ENCODE measurements around the gene PRELID3B.

DNA sequence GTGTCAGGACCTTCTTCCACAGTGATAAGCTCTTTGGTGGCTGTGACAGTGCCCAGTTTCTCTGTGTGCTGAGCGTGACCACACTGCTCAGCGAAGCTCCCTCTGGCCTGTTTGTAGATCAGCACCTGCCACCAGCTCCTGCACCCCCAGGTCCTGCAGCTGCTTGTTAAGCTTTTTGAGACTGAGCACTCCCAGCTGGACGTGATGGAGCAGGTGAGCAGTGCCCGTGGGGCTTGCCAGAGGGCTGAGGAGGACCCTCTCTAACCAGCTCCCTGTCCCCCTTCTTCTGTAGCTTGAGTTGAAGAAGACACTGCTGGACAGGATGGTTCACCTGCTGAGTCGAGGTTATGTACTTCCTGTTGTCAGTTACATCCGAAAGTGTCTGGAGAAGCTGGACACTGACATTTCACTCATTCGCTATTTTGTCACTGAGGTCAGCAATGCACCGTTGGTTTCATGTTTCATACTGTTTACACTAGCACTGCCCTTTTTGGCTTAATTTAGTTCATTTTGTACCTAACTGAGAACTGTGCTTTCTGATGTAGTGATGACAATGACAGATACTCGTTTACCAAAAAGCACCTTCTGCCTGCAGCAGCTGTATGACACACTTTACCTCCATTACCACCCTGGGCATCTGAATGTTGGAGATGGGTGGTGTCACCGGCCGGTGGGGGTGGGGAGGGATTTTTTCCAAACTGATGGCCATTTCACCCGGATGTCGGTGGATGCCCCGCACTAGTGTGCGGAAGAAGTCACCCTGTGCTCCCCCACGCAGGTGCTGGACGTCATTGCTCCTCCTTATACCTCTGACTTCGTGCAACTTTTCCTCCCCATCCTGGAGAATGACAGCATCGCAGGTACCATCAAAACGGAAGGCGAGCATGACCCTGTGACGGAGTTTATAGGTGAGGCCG is 49.0 kb downstream of the PRELID3B start:
- TF ChIP-seq EZH2 (IDR thresholded peaks at IDR 0.05; ENCODE audit: insufficient read depth, poor library complexity, severe bottlenecking): no peak
- no peak for TF ChIP-seq EZH2phosphoT487 (IDR thresholded peaks at IDR 0.05; ENCODE audit: insufficient read depth, low read depth)

All from GM23248 (cell line).